ENCODE measurements around the gene CTDSPL. TPM values are rescaled to one million over a fixed set of nuclear protein-coding genes. Genes with fewer than 3 reads are reported as not detected.

CTDSPL gene
- total and polyA plus RNA-seq, 7 donors = 19.1 to 69.1 (median 46.3) TPM

DNA sequence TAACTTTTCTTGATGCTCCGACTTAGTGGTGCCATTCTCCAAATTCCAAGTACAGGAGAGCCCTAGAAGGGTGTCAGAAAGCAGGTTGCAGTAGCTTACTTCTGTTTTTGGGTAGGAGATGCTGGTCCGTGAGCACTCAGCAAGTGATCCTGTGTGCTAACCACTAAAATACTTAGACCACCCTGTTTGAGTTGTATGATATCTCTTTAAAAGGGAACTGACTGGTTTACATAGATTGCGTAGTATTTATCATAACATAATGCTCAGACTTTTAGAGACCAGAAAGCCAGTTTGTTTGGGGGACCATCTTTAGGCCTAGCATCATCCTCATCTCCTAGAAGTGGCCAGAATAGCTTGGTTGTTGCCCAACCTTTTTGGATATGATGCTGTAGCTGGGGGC is 26.7 kb downstream of the CTDSPL start:
- H3K4me1 ChIP-seq = peaks cover 0 to 54% (median 31%) of the 10 kb centered on the region in 4 donors
- no peak overlapping the region for H3K27ac ChIP-seq
- TF ChIP-seq EP300 (IDR thresholded peaks at IDR 0.05) (no peak), POLR2A (IDR thresholded peaks at IDR 0.05) (no peak), POLR2AphosphoS5 (IDR thresholded peaks at IDR 0.05) (no peak)
- TF ChIP-seq, protein P1, sequence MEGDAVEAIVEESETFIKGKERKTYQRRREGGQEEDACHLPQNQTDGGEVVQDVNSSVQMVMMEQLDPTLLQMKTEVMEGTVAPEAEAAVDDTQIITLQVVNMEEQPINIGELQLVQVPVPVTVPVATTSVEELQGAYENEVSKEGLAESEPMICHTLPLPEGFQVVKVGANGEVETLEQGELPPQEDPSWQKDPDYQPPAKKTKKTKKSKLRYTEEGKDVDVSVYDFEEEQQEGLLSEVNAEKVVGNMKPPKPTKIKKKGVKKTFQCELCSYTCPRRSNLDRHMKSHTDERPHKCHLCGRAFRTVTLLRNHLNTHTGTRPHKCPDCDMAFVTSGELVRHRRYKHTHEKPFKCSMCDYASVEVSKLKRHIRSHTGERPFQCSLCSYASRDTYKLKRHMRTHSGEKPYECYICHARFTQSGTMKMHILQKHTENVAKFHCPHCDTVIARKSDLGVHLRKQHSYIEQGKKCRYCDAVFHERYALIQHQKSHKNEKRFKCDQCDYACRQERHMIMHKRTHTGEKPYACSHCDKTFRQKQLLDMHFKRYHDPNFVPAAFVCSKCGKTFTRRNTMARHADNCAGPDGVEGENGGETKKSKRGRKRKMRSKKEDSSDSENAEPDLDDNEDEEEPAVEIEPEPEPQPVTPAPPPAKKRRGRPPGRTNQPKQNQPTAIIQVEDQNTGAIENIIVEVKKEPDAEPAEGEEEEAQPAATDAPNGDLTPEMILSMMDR (IDR thresholded peaks at IDR 0.05) = no peak
- DNase-seq = no peak
- H3K4me3 ChIP-seq = no peak overlapping the region
- no peaks in the 10 kb centered on the region for H3K36me3 ChIP-seq
- WGBS, 2 donors = 86 to 93% methylated on average over 3 of the region's 3 CpGs
- no peaks in the 10 kb centered on the region for H3K27me3 ChIP-seq
- H3K9me3 ChIP-seq = no peaks in the 10 kb centered on the region
- intact Hi-C loops (cut with DNase I) = no loop called here

DNA sequence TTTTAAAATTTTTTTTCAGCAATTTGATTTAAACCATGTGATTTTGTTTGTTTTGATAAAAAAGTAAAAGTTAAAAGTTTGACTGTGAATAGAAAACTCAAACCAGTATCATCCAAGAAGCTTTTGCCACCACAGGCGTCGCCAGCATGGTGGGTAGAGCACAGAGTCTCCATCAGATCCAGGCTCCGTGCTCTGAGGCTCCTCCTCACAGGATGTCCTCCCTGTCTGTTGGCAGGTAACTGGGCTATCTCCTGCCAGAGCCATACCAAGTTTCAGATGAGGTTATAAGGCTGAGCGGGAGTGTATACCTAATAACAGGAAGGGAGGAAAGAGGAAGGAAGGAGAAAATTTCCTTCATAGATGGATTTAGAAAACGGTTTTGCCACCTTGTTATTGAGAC is 28.8 kb downstream of the CTDSPL start:
- WGBS, 2 donors = 78 to 87% methylated on average over 5 of the region's 5 CpGs
- no peak for DNase-seq
- no peak overlapping the region for H3K4me3 ChIP-seq
- peaks cover 0 to 53% (median 29%) of the 10 kb centered on the region in 4 donors for H3K4me1 ChIP-seq
- no peaks in the 10 kb centered on the region for H3K36me3 ChIP-seq
- no peaks in the 10 kb centered on the region for H3K27me3 ChIP-seq
- no peaks in the 10 kb centered on the region for H3K9me3 ChIP-seq
- intact Hi-C loops (cut with DNase I) = no loop called here
- no peak overlapping the region for H3K27ac ChIP-seq
- no peak for TF ChIP-seq EP300 (IDR thresholded peaks at IDR 0.05)
- TF ChIP-seq POLR2AphosphoS5 (IDR thresholded peaks at IDR 0.05) = no peak
- TF ChIP-seq POLR2A (IDR thresholded peaks at IDR 0.05) = no peak
- TF ChIP-seq, protein P1 (IDR thresholded peaks at IDR 0.05) = no peak

- Histone ChIP-seq H3K9me3 (no peaks in the 10 kb centered on the region), H3K4me1 (peaks cover 0 to 53% (median 26%) of the 10 kb centered on the region in 4 donors), H3K27me3 (no peaks in the 10 kb centered on the region), H3K27ac (peak overlapping the region in 1 of 4 donors; percentile 29), H3K36me3 (no peaks in the 10 kb centered on the region), H3K4me3 (no peak overlapping the region)
- intact Hi-C loops (cut with DNase I) = no loop called here
- WGBS, 2 donors = 12 to 32% methylated on average over 3 of the region's 3 CpGs
- no peak for DNase-seq
- TF ChIP-seq EP300 (IDR thresholded peaks at IDR 0.05) = no peak
- TF ChIP-seq, protein P1 (IDR thresholded peaks at IDR 0.05) = no peak
- TF ChIP-seq POLR2A (IDR thresholded peaks at IDR 0.05) = no peak
- TF ChIP-seq POLR2AphosphoS5 (IDR thresholded peaks at IDR 0.05) = no peak
Observed at GRCh38 chr3:37891227-37891626, 29.5 kb downstream of the CTDSPL start.

GRCh38 chr3:37892927-37893600 is 31.4 kb downstream of the CTDSPL start:
- TF ChIP-seq, protein P1 (IDR thresholded peaks at IDR 0.05) = no peak
- TF ChIP-seq POLR2AphosphoS5 (IDR thresholded peaks at IDR 0.05) = peak; percentile 40 to 74 (median 58)
- Histone ChIP-seq H3K27me3 (no peaks in the 10 kb centered on the region), H3K4me1 (peaks cover 0 to 61% (median 34%) of the 10 kb centered on the region in 4 donors), H3K27ac (peak overlapping the region; percentile 28 to 52 (median 42)), H3K4me3 (no peak overlapping the region), H3K9me3 (no peaks in the 10 kb centered on the region), H3K36me3 (no peaks in the 10 kb centered on the region)
- peak; percentile 87 for DNase-seq
- WGBS, 2 donors = 10 to 27% methylated on average over 3 of the region's 3 CpGs
- intact Hi-C loops (cut with DNase I) = no loop called here

Measured in sigmoid colon (tissue), 7 donors.